HFF-Myc (cell line): ENCODE results near the gene FAM83F.
"Not testable (repeated sequence)": the region's sequence is repeated elsewhere in the genome, so short reads cannot be mapped to it uniquely, and the experiment has no call there.

ENCODE experiments used
- DNase-seq: peaks from one replicate; pipeline ENCODE4 v3.0.0-alpha.2; 2011; ENCODE audit warnings: low read depth; ENCODE audit errors: extremely low read depth
- H3K4me3 ChIP-seq: replicated peaks from 2 replicates; pipeline ENCODE4 v1.5.1; 2011; ENCODE audit warnings: low read depth, mild to moderate bottlenecking, control low read depth, low read length
- TF ChIP-seq, protein P1 (sequence below): IDR thresholded peaks from 2 replicates; pipeline ENCODE4 v1.5.1; 2012; ENCODE audit warnings: mild to moderate bottlenecking, low read depth, low read length, control low read depth; ENCODE audit errors: missing control alignments

The FAM83F gene

DNA sequence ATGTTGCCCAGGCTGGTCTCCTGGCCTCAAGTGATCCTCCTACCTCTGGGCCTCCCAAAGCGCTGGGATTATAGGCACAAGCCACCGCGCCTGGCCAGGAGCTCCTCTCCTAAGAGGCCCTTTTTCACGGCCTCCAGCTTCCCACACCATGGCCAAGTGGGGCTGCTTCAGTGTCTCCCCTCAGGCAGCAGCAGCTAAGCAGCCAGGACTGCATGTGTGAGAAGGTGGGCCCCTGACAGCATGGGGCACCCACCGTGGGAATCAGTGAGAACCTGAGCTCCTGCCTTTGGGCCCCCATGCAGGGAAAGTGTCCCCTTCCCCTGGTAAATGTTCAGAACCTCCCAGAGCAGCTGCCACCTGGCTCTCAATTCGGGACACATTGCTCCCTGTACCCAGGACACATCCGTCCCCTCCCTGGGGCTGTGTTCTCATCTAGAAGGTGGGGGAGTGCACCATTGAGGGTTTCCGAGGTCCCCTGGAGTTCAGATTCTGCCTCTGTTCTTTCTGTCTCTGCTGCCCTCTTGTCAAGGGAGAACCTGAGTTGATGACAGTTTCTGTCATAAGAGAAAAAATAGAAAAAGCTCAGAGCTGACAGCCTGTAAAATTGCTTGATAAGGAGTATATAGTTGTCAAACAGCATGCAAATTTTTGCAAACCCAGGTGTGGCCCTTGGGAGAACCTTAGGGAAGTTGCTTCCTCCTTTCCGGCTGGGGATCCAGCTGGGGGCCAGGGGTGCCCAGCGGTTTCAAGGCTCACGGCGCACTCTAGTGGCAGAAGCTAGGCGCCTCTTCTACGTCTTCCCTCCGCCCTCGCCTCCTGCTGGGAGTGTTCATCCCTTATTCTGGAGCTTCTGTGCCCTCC lies 29.7 kb downstream of the FAM83F start:
- DNase-seq = peak; percentile 26
- TF ChIP-seq, protein P1, sequence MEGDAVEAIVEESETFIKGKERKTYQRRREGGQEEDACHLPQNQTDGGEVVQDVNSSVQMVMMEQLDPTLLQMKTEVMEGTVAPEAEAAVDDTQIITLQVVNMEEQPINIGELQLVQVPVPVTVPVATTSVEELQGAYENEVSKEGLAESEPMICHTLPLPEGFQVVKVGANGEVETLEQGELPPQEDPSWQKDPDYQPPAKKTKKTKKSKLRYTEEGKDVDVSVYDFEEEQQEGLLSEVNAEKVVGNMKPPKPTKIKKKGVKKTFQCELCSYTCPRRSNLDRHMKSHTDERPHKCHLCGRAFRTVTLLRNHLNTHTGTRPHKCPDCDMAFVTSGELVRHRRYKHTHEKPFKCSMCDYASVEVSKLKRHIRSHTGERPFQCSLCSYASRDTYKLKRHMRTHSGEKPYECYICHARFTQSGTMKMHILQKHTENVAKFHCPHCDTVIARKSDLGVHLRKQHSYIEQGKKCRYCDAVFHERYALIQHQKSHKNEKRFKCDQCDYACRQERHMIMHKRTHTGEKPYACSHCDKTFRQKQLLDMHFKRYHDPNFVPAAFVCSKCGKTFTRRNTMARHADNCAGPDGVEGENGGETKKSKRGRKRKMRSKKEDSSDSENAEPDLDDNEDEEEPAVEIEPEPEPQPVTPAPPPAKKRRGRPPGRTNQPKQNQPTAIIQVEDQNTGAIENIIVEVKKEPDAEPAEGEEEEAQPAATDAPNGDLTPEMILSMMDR = peak; percentile 90

DNA sequence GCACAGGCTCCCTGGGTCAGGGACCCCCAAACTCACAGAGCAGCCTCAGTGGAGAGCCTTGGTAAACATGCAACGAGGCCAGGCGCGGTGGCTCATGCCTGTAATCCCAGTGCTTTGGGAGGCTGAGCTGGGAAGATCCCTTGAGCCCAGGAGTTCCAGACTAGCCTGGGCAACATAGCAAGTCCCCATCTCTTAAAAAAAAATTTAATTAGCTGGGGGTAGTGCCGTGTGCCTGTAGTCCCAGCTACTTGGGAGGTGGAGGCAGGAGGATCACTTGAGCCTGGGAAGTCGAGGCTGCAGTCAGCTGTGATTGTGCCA lies 30.3 kb downstream of the FAM83F start:
- DNase-seq, H3K4me3 ChIP-seq: not testable (repeated sequence)

More for the DNA sequence above, 29.7 kb downstream of the FAM83F start:
- no peak overlapping the region for H3K4me3 ChIP-seq

DNA sequence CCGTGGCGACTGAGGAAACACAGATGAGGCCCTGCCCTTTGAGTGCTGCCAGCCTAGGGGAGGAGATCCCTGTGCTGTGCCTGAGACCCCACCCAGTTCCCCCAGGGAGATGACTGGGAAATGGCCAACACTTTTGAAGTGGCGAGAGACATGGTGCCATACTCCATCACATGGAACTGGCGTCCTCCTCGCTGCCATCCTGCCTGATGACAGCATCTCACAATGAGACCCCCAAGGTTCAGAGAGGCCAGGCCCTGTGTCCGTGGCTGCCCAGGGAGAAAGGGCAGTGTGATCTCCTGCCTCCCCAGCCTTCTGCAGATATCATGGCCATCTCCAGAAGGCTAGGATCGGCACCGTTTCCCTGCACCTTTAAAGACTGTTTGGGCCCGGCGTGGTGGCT lies 31.1 kb downstream of the FAM83F start:
- DNase-seq = no peak
- no peak overlapping the region for H3K4me3 ChIP-seq
- TF ChIP-seq, protein P1 = no peak

DNA sequence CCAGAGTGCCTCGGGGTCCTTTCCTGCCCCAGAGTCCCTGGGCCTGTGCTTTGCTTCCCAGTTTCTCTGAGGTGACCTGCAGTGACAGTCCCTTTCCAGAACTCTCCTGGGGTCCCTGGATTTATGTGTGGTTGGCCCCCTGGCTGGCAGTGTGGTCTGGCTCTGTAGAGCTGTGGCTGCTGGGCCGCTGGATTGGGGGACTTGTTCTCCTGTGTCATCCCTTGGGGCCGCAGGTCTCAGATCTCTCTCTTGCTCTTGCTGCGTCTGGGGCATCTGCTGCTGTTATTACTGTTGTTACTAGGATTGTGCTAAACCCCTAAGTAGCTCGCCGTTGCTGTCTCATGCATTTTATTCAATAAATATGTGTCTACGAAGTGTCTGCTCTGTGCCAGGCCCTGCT lies 31.9 kb downstream of the FAM83F start:
- TF ChIP-seq, protein P1 = no peak
- no peak overlapping the region for H3K4me3 ChIP-seq
- DNase-seq = no peak

DNA sequence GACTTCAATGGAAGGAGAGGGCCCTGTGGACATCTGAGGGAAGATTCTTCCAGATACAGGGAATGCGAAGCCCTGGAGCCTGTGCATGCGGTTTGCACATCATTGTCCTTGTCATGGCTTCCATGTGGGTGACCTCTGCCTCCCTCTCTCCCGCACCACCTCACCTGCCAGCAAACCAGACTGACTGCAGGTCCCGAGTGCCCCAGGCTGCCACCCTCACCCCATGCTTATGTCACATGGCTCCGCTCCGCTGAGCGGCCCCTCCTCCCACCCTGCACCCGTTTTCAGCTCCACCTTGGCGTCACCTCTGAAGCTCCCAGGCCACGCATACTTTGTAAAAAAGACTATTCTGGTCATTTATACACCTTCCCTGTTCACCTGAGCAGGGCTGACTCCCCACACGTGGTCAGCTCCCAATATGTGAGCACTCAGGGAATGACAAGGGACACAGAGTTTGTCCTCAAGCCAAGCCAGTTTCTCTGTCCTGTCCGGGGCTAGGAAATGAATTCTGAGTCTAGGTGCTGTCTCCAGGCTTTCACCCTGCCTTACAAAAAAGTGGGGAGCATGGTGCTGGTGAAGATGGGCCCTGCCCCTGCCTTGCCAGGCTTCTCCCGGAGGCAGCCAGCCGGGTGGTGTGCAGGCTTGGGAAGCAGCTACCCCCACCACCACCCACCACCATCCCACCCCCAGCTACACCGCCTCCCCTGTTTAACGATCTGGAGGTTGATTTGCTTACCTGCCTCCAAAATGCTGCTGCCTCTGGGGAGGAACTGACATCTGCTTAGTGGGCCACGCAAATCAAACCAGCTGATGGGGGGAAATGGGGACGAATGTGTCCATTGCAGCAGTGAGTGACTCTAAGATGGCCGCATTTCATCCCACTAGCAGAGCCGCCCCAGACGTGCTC lies 32.7 kb downstream of the FAM83F start:
- no peak overlapping the region for H3K4me3 ChIP-seq
- TF ChIP-seq, protein P1 = no peak

DNA sequence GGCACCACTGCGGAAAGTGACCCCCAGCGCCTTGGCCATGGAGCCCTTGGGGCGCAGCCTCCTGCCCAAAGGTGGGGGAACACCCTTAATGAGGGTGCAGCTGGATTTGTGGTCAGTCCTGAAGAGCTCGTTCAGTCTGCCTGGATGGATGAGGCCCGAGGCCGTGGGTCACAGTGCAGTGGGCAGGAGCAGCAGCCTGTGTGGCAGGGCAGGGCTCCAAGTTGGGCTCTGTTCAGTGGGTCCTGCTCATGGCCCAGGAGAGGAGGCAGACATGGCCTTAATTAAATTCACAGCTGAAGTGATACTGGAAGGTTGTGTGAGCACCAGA lies 33.3 kb downstream of the FAM83F start:
- H3K4me3 ChIP-seq = no peak overlapping the region
- TF ChIP-seq, protein P1 = no peak
- no peak for DNase-seq

More for the DNA sequence above, 32.7 kb downstream of the FAM83F start:
- DNase-seq = no peak

DNA sequence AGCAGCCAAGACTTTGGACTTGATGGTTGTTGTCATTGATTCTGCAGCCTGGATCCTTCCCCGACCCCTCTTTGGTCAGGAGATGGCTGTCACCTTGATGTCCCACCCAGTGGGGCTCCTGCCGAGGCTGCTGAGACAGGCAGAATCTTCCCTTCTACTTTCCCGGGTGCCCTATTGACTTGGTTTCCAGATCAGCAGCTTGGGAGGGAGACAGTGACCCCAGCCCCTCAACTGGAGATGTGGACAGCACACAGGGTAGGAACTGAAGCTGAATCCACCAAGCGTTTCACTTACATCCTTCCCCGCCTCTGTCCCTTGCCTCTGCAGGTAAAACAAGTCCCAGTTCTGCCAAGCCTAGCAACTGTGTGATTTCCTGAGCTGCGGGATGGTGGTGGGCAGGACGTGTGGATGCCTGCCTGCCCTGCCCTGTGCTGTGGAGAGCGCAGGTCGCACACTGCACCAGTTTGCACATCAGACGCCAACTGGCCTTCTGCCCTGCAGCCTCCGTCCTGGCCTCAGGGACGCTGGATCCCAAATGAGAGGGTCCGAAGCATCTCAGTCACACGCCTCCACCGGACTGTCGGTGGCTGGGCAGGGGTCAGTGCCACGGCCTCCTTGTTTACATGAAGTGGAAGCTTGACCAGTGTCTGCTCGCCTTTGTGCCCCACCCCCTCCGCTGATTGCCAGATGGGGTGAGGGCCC lies 34.6 kb downstream of the FAM83F start:
- TF ChIP-seq, protein P1 = no peak
- no peak overlapping the region for H3K4me3 ChIP-seq
- no peak for DNase-seq
